C4-2B (cell line): Measurements from ENCODE around the gene IFRD1.

Source experiments
- CTCF ChIP-seq: fragments of 450-650 bp; conservative IDR thresholded peaks from 2 replicates; pipeline ENCODE4 v1.5.1; 2017; ENCODE audit warnings: mild to moderate bottlenecking
- ZFX ChIP-seq: fragments of 450-650 bp; IDR thresholded peaks from 2 replicates; pipeline ENCODE4 v1.6.1; 2017

- TF ChIP-seq CTCF (no peak), ZFX (no peak)
Observed at GRCh38 chr7:112462236-112462635, 12.0 kb downstream of the IFRD1 start.
